IPS-NIHi7 (cell line): ENCODE data around the gene DNAL1.
A peak's percentile ranks its signal among the peaks of the same experiment; 100 is the strongest.
"Not testable (repeated sequence)": the region's sequence is repeated elsewhere in the genome, so short reads cannot be mapped to it uniquely, and the experiment has no call there.

Source experiments
- DNase-seq: peaks from one replicate; pipeline ENCODE4 v3.0.0; 2012; ENCODE audit warnings: mixed read lengths; ENCODE audit errors: extremely low spot score

DNAL1 gene

GRCh38 chr14:73708076-73708475 is 63.3 kb downstream of the DNAL1 start:
- not testable (repeated sequence) for DNase-seq

DNA sequence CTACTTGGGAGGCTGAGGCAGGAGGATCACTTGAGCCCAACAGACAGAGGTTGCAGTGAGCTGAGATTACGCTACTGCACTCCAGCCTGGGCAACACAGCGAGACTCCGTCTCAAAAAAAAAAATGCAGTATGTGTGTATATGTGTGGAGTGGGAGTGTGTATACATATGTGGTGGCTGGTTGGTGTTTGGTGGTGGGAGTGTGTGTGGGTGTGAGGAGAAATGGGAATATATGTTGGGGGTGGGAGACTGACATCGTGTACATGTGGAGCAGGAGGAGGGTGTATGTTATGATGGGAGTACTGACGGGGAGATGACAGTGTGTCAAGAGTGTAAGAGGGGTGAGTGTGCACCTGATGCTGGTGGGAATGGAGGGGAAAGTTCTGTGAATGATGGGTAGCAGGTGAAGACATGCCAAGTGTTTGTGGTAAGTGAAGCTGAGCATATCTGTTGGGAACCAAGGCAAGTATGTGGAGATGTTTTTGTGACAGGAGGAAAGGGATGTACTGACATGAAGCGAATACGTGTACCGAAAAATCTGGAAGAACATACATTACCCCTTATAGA is 65.2 kb downstream of the DNAL1 start:
- no peak for DNase-seq

GRCh38 chr14:73710737-73711136 is 66.0 kb downstream of the DNAL1 start:
- DNase-seq = no peak

DNA sequence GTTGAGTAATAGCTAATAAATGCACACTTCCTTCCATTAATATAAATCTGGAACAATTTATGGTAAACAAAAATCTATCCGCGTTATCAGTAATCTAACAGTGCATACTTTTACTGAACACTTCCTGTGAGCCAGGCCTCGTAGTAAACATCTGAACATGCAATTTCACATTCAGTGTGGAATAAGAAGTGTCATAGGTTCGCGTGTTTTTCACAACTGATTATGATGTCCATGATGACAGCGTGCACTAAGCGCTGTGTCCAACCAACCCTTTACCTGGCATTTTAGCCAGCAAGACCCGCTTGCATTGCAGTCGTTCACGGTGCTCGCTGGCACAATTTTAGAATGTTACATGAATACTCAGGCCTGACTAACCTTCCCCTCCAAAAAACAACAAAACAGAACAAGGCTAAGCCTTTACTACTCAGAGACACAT is 67.3 kb downstream of the DNAL1 start:
- DNase-seq = no peak

DNA sequence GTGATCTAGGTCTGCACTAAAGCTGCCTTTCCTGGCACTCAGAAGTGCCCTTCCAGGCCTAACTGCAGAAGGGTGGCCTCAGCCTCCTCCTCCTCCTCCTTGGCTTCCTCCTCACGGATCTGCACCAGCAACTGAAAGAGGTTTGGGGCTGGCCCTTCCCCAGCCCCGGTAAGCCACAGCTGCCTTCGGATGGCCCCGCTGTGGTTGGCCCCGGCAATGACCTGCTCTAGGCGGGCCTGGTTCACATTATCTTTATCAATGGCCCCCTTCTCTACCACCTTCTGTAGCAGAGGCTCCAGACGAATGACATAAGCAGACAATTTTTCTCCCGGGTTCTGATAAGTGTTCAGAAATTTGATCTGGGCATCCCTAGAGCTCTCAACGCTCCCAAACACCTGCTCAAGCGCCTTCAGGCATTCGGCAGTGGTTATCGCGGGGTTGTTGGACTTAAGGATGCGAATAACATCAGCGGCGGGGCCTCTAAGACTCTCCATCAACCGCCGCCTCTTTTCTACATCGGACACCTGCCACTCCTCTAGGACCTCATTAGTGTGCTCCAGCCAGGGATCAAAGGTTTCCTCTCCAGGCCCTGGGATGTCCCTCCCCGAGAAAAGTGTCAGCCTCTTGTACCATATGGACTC is 67.9 kb downstream of the DNAL1 start:
- DNase-seq = peak; percentile 40

DNA sequence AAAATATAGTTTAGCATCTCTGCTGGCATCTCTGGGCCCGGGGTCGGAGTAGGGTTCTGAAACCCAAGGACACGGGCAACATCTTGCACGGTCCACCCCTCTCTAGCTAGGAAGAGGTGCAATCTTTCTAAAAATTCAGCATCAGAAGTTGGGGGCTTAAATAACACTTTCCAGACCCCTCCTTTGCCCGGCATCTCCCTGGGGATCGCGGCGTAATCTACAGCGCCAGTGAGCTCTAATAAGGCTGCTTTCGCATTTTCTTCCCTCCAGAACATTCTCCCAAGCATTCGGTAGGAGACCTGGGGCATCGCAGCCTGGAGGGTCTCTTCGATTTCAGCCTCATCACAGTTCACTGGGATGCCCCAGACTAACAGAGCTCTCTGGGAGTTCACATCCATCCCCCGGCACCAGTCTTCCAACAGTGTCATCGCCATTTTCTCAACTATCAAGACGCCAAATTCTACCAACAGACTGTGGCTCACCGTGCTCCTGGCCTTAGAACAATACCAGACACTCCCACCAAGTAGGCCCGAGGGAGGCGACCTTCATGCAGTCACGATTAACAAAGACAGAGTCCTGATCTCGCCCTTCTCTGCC is 68.5 kb downstream of the DNAL1 start:
- peak; percentile 23 for DNase-seq

GRCh38 chr14:73713803-73714655 is 69.2 kb downstream of the DNAL1 start, which contains the start of gene PNMA1:
PNMA1 (minus strand) TSS chr14:73714384; CDS start chr14:73713639, 745 bp downstream.
- DNase-seq = peak; percentile 96

DNA sequence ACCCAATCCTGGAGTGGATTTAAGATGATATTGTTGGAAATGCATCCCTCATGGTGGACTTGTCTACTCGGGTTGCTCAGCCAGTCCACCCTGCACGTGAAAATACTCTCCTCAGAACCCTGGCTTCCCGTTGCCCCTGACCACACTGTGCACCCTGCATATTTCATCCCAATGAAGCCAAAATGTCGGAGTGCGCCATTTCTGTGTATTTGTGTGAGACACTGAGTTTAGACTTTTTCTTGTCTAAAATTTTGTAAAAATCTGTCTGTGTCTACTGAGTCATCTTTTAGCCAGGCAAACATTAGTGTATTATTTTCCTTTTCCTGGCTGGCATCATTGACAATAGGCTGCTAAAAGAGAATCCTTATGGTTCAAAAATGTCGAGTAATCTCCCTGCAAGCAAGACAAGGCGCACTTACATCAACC is 69.9 kb downstream of the DNAL1 start:
- no peak for DNase-seq

- no peak for DNase-seq
Observed at GRCh38 chr14:73715707-73716106, 70.9 kb downstream of the DNAL1 start.

DNA sequence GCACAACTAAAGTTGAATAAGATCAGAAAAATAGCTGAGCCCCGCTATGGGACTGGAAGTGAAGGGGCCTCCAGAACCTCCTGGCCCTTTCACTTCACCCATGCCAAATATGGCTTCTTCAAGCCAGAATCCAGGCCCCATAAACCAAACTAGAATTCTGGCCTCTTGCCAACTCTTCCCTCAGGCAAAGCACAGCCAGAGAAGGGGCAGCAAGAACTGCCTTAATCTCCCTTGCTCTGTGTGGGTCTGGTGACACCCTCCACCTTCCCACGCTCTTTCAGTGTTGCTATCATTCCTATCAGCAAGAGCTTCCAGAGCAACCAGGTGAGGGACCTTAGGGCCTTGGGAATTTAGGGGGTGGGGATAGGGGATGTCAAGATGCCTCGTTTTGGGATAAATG is 72.5 kb downstream of the DNAL1 start:
- DNase-seq = no peak

DNA sequence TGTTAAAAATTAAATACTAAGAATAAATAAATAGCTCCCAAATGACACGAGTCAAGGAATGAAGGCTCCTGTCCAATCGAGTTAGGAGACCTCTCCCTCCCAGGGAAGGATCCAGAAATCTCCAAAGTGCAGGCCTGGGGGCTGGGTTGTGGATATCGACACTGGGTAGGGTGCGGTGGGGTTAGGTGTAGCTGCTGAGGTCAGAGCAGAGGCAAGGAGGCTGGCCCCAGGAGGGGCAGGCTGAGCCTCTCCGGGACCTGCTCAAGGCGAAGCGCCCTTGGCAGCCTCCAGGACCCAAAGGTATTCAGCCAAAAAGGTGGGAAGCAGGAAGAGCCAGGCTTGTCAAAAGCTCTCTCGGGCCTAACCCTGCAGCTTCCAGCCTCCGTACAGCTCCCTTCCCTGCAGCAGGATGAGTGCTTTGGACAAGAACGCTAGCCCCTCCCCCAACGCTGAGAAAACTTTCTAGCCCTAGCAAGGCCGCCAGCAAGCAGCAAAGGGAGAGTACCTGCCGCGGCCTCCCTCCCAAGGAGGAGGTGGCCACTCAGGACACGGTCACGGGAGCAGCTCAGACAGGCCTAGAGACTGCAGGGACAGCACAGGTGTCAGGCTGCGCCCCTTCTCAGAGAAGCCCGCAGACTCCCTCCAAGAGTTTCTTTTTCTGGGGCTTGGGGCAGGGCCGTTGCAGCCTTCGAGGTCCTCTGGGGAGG is 73.1 kb downstream of the DNAL1 start:
- DNase-seq = peak; percentile 28

- DNase-seq = peak; percentile 78
Observed at GRCh38 chr14:73718418-73719251, 73.8 kb downstream of the DNAL1 start.

DNA sequence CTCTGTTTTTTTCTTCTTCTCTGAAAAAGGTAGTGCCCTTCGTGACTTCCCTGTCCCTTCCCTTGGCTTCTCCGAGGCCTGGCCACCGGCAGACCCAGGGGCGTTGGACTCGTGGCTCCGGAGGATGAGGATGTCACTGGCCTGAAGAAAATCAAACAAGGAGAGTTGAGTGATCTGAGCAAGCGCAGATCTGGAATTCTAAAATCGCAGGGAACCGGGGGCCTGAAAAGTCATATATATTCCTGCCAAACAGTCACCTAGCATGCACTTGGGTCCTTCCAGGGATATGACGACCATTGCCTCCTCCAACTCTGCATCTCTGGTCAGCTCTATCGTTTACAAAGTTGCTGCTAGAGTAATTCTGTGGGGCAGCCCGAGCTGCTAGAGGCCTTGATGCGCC is 74.6 kb downstream of the DNAL1 start:
- DNase-seq = no peak

GRCh38 chr14:73719791-73720190 is 75.0 kb downstream of the DNAL1 start:
- peak; percentile 5 for DNase-seq

DNA sequence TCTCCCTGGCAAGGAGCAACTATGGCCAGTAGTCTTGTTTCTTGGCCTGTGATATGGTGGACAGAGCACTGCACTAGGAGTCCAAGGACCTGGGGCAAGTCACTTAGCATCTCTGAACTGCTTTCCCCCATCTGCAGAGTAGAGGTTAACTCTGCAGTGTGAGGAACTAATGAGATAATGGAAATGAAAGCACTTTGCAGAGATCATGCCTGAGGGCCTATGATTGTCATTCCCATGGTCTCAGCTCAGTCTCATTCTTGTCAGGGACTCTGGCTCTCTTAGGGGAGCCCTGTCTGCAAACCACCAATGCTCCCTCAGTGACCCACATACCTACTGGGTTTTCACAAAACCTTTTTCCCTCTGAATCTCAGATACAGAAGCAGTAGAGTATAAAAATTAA is 75.8 kb downstream of the DNAL1 start:
- peak; percentile 3 for DNase-seq

GRCh38 chr14:73721101-73721821 is 76.5 kb downstream of the DNAL1 start:
- peak; percentile 72 for DNase-seq

DNA sequence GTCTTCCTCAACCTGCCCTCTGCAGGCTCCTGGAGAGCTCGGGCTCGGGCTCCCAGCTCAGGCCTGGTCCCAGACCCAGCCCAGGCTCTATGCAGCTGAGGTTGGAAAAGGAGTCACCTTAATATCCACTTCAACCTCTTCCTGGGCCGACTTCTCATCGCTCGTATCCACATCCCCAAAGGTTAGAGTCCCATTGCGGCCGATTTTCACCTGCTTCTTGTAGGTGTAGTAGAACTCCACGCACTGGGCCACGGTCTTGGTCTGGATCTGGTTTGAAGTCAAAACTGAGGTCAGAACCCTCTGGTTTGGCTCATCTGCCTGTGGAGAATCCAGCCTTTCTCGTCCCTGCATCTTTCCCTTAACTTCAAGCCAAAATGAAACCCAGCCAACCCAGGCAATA is 77.8 kb downstream of the DNAL1 start:
- DNase-seq = no peak

- DNase-seq = no peak
Observed at GRCh38 chr14:73723406-73723796, 78.6 kb downstream of the DNAL1 start.

DNA sequence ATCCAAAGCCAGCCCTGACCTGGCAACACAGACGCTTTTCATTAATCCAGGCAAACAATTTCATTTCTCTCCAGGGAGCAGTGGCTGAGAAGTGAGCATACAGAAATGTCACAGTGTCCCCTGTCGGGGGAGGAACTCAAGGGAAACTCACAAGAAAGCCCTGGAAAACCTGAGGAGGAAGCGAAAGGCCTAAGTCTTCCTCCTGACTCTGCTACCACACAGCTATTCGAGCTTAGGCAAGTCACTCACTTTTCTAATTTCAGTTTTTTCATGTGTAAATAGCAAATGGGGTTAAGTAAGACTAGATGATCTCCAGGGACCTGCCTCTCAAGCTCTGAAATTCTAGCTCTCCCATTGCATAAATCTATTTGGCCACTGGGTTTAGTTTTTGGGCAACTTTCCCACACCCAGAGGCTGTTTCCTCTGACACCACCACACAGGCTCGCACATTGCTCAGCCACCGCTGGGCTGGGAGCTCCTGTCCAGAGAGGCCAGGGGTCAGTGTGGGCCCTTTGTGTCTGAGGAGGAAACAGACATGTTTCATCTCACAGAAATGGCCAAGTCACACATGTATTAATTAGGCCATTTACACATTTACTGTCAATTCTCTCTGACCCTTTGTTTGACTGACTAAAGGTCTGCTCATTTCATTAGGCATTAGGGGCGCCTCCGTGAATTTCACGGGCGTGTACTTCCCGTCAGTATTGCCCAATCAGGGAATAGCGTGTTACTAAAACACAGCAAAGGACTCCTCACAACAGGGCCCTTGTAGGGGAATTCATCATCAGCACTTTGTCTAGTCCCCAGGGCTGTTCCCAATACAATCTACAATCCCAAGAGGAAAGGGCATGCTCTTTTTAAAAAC is 79.2 kb downstream of the DNAL1 start:
- no peak for DNase-seq
